ENCODE results near the gene TMC1.

Gene TMC1

GRCh38 chr9:72703574-72703973, 182.2 kb downstream of the TMC1 start:
- in situ Hi-C loops (cut with HindIII; ENCODE audit: low sequenced_read_pairs), result no loop called here
- no peak overlapping the region for H3K4me3 ChIP-seq (ENCODE audit: low read depth, low read length)
- TF ChIP-seq CTCF (IDR thresholded peaks at IDR 0.05; ENCODE audit: low read depth, low read length, missing control alignments), result peak; percentile 4
- peak; percentile 5 for DNase-seq (ENCODE audit: low read depth)

DNA sequence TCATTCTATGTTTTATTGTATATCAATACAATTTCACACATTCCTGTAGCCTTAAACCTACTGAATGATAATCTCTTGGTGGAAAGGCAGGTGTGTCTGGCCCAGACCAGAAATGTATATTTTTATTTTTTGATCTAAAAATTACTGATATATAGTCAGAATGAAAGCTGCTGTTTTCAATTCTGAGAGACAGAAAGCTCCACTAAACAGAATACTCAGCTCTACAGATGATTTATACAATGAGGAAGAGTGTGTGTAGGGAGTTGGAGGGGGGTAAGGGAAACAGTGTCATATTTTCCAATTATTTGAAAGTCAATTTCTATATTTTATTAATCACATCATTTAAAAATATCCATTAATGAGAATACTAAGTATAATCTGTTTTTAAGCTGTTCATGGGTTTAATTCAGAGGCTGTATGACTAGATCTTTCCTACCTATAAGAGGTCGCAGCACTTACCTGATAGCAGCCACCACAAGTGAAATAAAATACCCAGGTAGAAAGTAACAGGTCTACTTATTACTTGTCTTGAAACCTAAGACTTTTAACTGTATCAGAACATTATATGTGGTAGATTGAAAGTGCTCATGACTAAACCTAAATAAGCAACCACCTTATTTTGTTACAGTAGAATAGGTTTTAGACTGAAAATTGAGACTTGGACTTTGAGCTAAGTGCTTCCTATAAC, 183.4 kb downstream of the TMC1 start:
- in situ Hi-C loops (cut with HindIII; ENCODE audit: low sequenced_read_pairs), result no loop called here
- TF ChIP-seq CTCF (IDR thresholded peaks at IDR 0.05; ENCODE audit: low read depth, low read length, missing control alignments), result no peak
- DNase-seq (ENCODE audit: low read depth), result no peak
- no peak overlapping the region for H3K4me3 ChIP-seq (ENCODE audit: low read depth, low read length)

GRCh38 chr9:72718503-72718902, 197.1 kb downstream of the TMC1 start:
- no peak overlapping the region for H3K4me3 ChIP-seq (ENCODE audit: low read depth, low read length)
- TF ChIP-seq CTCF (IDR thresholded peaks at IDR 0.05; ENCODE audit: low read depth, low read length, missing control alignments), result no peak
- in situ Hi-C loops (cut with HindIII; ENCODE audit: low sequenced_read_pairs), result no loop called here
- no peak for DNase-seq (ENCODE audit: low read depth)

GRCh38 chr9:72721067-72721466, 199.7 kb downstream of the TMC1 start:
- in situ Hi-C loops (cut with HindIII; ENCODE audit: low sequenced_read_pairs), result loop anchor here (5.0 kb wide), 1 partner anchor 76 kb away; no protein-coding TSS in a partner anchor
- TF ChIP-seq CTCF (IDR thresholded peaks at IDR 0.05; ENCODE audit: low read depth, low read length, missing control alignments), result no peak
- no peak overlapping the region for H3K4me3 ChIP-seq (ENCODE audit: low read depth, low read length)
- DNase-seq (ENCODE audit: low read depth), result no peak

DNA sequence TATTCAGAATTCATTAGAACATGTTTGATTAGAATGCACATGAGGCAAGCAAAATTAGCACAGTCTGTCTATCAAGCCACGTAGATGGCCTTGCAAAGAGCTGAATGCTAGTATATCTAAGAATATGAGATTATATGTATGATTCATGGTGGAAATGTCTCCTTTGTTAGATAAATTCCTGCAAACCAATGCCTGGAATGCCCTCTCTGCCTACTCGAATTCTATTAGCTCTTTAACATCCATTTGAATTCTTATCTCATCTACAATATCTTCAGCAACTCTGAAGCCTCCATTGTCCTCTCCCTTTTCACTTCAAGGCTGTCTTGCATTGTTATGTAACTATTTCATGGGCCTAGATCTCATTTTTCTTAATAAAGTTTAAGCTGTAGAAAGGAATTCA, 205.5 kb downstream of the TMC1 start:
- no peak for DNase-seq (ENCODE audit: low read depth)
- no peak overlapping the region for H3K4me3 ChIP-seq (ENCODE audit: low read depth, low read length)
- in situ Hi-C loops (cut with HindIII; ENCODE audit: low sequenced_read_pairs), result no loop called here
- no peak for TF ChIP-seq CTCF (IDR thresholded peaks at IDR 0.05; ENCODE audit: low read depth, low read length, missing control alignments)

DNA sequence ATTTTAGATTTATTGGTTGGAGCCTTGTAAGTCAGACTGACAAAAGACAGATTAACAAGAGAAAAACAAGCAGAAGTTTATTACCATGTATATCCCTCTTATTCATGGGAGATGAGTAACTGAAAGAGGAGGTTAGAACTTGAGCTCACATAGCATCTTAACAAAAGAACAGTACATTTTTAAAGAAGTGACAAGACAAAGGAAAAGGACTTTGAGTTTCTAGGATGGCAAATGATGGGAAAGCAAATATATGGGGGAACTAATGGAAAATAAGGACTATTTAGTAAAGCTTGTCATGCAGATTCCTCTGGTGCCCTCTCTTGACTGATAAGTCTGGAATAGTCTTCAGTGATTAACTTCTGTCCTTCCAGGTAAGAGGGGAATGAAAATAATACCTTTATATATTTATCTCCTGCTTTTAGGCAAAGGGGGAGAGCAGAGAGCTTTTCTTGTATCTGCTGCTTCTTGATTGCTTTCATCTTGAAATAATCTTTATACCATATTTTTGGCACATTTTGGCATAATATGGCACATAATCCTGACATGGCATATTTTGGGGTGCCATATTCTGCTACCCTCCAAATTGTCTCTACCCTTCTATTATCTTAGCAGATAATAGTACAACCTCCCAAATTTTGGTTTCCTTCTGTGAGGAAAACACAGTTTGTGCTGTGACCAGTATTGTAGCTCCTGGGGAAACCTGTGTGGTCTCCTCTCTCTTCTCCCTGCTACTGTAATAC, 206.8 kb downstream of the TMC1 start:
- in situ Hi-C loops (cut with HindIII; ENCODE audit: low sequenced_read_pairs), result no loop called here
- H3K4me3 ChIP-seq (ENCODE audit: low read depth, low read length), result no peak overlapping the region
- DNase-seq (ENCODE audit: low read depth), result no peak
- TF ChIP-seq CTCF (IDR thresholded peaks at IDR 0.05; ENCODE audit: low read depth, low read length, missing control alignments), result no peak
